GM19468 (cell line): ENCODE results near the gene AKR1C2.
"Not testable (repeated sequence)": the region's sequence is repeated elsewhere in the genome, so short reads cannot be mapped to it uniquely, and the experiment has no call there.

Experiments used
- ATAC-seq: cut with Tn5 transposase; IDR thresholded peaks from one replicate; pipeline ENCODE4 v1.9.1; 2021; ENCODE audit warnings: mild to moderate bottlenecking, moderate library complexity, moderate number of reproducible peaks; ENCODE audit not compliant: unreplicated experiment; ENCODE audit errors: extremely low read depth

AKR1C2 gene

DNA sequence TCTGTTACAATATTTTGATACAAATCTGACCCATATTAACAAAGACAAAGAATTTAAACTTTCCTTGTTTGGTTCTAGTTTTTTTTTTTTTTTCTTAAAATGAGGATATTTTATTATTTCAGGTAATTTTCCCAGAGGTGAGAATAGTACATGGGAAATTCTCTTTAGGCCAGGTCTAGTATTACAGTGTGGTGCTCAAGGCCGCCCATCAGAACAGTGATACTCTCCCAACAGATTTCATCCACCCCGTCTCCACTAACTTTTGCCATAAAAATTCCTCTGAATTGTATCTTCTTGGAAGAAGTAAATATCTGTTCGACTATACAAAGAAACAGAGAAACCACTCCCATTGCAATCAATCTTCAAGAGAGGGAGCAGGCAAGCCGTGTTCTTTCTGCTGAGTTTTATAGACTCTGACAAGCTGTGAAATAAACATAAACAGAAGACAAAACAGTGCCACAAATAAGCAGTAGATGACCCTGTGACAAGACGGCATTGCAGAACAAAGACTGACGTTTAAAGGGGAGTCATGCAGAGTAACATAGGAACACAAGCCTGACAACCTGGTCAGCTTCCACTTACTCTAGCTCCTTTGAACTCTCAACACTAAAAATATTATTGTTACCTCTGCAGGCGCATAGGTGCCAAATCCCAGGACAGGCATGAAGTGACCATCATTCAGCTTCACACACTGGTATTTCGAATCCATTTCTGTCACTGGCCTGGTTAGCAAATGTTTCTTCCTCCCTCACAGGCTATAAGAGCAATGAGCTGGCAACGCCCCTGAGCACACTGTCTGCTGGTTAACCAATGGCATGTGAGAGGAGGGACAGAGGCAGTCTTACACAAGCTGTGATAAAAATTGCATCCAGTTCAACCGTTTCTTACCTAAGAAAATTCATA, at the start of gene AKR1C2:
TSS of gene AKR1C2 (minus strand) at position 731 of the 903 bp plus-strand sequence. CDS start at position 709, 22 bp downstream.
- not testable (repeated sequence) for ATAC-seq

DNA sequence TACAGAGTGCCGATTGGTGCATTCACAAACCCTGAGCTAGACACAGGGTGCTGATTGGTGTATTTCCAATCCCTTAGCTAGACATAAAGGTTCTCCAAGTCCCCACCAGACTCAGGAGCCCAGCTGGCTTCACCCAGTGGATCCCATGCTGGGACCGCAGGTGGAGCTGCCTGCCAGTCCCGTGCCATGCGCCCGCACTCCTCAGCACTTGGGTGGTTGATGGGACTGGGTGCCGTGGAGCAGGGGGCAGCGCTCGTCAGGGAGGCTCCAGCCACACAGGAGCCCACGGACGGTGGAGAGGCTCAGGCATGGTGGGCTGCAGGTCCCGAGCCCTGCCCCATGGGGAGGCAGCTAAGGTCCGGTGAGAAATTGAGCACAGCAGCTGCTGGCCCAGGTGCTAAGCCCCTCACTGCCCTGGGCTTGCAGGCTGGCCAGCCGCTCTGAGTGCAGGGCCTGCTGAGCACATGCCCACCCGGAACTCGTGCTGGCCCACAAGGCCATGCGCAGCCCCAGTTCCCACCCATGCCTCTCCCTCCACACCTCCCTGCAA, 49.4 kb upstream of the AKR1C2 start:
- ATAC-seq = not testable (repeated sequence)

DNA sequence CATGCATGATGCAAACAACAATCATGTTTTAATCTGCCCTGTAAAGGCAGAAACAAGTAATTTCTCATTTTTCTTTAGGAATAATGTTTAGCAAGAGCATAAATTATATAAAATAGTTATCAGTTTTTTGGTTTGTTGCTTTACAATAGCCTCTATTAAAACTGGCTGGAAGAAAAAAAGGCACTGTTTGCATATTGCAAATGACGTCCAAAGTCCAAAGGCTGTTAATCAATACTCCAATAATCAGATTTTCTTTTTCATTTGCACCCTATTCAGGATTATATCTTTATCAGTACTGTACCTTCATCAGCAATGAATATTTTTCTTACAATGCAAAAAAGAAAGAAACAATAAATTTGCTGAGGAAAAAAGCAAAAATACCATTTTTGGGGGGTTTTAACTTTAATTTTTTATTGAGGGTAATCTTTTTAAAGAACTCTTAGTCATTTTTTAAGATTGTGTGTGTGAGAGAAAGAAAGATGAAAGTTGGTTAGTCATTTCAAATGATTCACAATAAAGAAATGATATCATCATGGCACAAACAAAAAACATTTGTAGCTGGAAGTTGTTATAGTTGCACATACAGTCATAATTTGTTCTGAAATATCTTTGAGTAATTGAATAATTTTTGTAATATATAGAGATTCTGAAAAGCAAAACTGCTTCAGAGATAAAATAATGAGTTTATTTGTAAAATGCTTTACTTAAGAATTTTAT, 44.4 kb upstream of the AKR1C2 start:
- no peak for ATAC-seq

GRCh38 chr10:5047055-5047454, 43.4 kb upstream of the AKR1C2 start:
- not testable (repeated sequence) for ATAC-seq

DNA sequence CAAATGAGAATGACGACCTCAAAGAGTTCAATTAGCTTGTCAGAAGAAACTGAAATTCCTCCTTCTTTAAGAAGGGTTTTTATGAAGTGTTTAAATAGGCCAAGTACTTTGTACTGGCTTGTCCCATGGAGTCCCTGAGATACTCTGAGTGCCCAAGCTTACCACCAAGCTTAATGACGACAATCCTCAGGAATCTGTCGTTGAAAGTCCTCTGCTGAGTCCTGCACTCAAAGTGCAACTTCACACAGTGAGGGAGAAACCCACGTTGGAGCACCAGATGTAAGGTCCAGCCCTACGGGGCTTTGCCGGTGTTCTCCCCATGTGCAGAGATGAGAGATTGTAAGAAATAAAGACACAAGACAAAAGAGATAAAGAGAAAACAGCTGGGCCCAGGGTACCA, 42.8 kb upstream of the AKR1C2 start:
- no peak for ATAC-seq

GRCh38 chr10:5045095-5045494, 41.4 kb upstream of the AKR1C2 start:
- no peak for ATAC-seq

- no peak for ATAC-seq
Observed at GRCh38 chr10:5043716-5044115, 40.1 kb upstream of the AKR1C2 start.

- no peak for ATAC-seq
Observed at GRCh38 chr10:5042922-5043321, 39.3 kb upstream of the AKR1C2 start.

- ATAC-seq = no peak
Observed at GRCh38 chr10:5041471-5042023, 37.9 kb upstream of the AKR1C2 start.

GRCh38 chr10:5040781-5041470, 37.3 kb upstream of the AKR1C2 start:
- no peak for ATAC-seq

- no peak for ATAC-seq
Observed at GRCh38 chr10:5040010-5040673, 36.5 kb upstream of the AKR1C2 start.

DNA sequence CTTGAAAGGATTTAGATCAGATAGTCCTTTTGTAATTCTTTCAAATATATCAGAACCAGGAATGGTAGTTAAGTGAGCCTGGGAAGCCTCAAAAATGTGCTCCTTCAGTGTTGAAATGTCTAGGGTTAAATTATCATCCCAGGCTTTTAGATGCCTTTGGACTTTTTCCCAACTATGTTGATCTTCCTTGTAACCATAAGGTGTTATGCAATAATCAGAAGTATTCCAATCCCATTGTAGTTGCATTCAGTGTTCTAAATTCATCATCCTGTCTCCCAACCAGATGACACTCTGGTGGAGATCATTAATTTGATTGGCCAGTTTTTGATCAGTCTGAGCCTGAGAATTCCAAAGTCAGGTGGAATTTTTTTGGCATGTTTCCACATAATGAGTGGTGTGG, 35.1 kb upstream of the AKR1C2 start:
- ATAC-seq = no peak

DNA sequence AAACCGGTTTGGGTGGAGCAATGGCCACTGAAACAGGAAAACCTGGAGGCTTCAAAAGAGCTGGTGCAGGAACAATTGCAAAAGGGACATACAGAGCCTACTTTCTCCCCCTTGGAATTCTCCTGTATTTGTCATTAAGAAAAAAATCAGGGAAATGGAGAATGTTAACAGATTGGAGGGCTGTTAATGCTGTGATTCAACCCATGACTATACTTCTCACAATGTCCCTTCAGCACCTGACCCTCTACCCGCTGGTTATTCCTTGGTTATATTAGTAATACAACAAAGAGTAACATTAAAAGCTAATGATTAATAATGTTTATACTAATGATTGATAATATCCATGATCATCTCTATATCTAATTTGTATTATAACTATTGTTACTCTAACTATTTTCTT, 34.4 kb upstream of the AKR1C2 start:
- ATAC-seq = no peak

DNA sequence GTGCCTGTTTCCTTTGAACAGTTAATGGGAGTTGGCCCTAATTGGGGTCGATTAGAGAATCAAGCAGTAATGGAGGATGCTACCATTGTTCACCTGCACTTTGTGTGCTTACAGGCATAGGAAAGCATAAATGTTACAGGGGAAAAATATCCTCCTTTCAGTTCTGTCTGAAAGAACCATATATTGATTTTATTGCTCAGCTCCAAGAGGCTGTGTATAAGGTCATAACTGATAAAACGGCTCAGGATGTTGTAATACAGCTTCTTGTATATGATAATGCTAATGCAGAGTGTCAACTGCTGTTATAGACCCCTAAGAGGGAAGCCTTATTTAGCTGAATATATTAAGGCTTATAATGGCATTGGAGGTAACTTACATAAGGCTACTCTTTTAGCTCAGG, 32.9 kb upstream of the AKR1C2 start:
- ATAC-seq = no peak

DNA sequence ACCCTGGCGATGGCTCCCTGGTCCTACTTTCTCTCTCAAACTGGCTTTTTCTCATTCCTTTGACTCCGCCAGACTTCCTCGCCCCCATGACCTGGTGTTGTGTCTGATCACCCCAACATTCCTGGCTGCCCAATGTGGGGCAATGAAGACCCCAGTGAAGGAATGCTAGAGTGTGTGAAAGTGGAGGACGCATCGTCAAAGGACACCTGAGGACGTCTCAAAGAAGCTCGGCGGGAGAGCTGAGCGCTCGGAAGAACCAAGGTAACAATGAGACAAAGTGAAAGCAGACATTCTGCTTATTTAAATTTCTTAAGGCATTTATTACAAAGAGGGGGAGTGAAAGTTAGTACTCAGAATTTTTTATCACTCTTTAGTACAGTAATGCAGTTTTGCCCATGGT, 31.7 kb upstream of the AKR1C2 start:
- no peak for ATAC-seq

- ATAC-seq = no peak
Observed at GRCh38 chr10:5034588-5034987, 30.9 kb upstream of the AKR1C2 start.

DNA sequence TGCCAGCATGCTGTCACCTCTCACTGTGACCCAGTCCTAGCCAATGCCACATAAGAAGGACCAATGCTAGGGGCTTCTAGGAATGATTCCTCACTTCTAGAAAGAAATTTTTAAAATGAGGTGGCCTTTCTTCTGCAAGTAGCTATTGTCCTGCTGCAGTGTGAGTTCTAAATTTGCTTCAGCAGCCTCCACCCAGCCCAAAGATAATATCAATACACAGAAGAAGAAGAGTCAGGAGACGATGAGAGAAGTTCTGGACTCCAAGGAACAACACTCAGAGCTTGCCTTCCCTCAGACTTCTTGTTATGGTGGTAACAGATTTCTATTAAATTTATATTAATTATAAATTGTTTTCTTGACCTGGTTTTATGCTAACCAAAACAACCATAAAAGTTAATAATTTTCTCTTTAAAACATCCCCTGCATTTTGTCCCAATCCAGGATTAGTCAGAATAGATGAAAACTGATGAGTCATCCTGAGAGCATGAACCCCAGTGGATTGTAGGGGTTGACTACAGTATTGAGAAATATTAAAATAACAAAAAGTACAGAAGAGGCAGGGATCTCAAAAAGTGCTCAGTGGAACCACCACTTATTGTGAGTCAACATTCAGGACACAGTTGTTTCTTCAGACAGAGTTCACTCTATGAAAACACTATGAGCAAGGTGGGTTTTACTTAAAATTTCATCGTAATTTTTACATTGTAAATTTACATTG, 29.6 kb upstream of the AKR1C2 start:
- ATAC-seq = no peak

DNA sequence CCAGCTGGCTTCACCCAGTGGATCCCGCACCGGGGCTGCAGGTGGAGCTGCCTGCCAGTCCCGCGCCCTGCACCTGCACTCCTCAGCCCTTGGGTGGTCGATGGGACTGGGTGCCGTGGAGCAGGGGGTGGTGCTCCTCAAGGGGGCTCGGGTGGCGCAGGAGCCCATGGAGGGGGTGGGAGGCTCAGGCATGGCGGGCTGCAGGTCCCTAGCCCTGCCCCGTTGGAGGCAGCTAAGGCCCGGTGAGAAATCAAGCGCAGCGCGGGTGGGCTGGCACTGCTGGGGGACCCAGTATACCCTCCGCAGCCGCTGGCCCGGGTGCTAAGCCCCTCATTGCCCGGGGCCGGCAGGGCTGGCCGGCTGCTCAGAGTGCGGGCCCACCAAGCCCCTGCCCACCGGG, 28.8 kb upstream of the AKR1C2 start:
- ATAC-seq = not testable (repeated sequence)

DNA sequence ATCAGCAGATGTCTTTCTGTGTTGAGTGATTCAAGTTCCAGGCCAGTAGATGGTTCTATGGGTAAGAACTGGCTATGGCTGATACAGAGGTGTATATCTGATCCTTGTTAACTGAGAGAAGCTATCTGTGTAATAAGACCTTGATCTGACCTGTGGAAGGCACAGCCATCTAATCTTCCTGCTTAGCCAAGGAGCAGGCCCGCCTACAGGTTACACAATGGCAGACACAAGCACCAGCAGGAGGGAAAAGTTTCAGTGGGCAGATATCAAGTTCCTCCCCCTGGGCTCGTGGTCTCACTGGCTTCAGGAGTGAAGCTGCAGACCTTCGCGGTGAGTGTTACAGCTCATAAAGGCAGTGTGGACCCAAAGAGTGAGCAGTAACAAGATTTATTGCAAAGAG, 27.9 kb upstream of the AKR1C2 start:
- ATAC-seq = not testable (repeated sequence)
